ENCODE measurements around the gene CYSTM1.
A peak's percentile ranks its signal among the peaks of the same experiment; 100 is the strongest.

Gene CYSTM1

DNA sequence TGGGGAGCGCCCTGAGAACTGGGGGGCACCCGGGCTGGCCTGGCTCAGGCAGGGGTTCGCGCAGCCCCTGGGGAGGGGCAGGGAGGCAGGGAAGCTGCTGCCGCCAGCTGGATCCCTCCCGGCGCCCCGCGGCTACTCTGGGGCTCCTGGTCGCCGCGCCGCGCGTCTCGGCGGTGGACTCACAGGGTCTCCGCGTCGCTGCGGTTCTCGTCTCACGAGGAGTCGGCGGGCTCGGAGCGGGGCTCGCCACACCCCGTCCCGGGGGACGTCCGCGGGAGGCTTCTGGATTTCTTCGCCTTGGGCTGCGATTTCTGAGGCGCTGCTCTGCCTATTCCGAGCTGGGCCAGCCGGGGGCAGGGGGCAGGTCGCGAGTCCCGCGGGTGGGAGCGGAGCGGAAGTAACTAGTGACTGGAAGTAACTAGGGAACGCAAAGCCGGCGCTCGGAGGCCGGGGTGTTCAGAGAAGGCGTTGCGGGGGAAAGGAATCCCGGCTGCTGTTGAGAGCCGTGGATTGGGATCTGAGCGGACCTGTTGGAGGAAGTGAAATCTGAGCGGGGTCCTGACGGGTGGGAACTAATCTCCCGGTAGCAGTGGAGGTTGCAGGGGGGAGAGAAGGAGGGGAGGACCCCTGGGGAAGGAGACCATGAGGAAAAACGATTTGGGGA is 511 bp downstream of the CYSTM1 start (continued):
- TF ChIP-seq ZNF530 (tag by site-specific recombination; IDR thresholded peaks at IDR 0.05; ENCODE audit: low read depth) (no peak), ZNF785 (tag by site-specific recombination; IDR thresholded peaks at IDR 0.05) (no peak), HIC1 (tag by site-specific recombination; IDR thresholded peaks at IDR 0.05) (peak; percentile 68; the same call in 1 of the 2 replicates), ZNF624 (tag by site-specific recombination; IDR thresholded peaks at IDR 0.05) (no peak), ZNF354C (tag by site-specific recombination; IDR thresholded peaks at IDR 0.05; ENCODE audit: borderline replicate concordance, low read depth) (no peak), ZNF311 (tag by site-specific recombination; IDR thresholded peaks at IDR 0.05; ENCODE audit: borderline replicate concordance) (no peak), HOXD13 (CRISPR knock-in tag; IDR thresholded peaks at IDR 0.05; ENCODE audit: borderline replicate concordance) (no peak), ZNF701 (tag by site-specific recombination; IDR thresholded peaks at IDR 0.05) (no peak), ZBTB1 (tag by site-specific recombination; IDR thresholded peaks at IDR 0.05) (no peak), ZNF692 (tag by site-specific recombination; IDR thresholded peaks at IDR 0.05) (peak; percentile 50), SALL2 (tag by site-specific recombination; IDR thresholded peaks at IDR 0.05; ENCODE audit: borderline replicate concordance) (no peak), ELK4 (IDR thresholded peaks at IDR 0.05; ENCODE audit: borderline replicate concordance, low read depth, low read length) (no peak), OVOL3 (tag by site-specific recombination; IDR thresholded peaks at IDR 0.05) (no peak), SETDB1 (IDR thresholded peaks at IDR 0.05; ENCODE audit: insufficient read length, low read length) (no peak), ZNF529 (tag by site-specific recombination; IDR thresholded peaks at IDR 0.05; ENCODE audit: insufficient replicate concordance) (no peak), ZBTB21 (tag by site-specific recombination; IDR thresholded peaks at IDR 0.05) (no peak; the same call in 1 of the 2 replicates), ZNF335 (tag by site-specific recombination; conservative IDR thresholded peaks at IDR 0.05) (peak; percentile 82), ZBTB10 (tag by site-specific recombination; IDR thresholded peaks at IDR 0.05) (no peak), ZNF621 (tag by site-specific recombination; IDR thresholded peaks at IDR 0.05) (no peak)
- TF ChIP-seq, protein P1, sequence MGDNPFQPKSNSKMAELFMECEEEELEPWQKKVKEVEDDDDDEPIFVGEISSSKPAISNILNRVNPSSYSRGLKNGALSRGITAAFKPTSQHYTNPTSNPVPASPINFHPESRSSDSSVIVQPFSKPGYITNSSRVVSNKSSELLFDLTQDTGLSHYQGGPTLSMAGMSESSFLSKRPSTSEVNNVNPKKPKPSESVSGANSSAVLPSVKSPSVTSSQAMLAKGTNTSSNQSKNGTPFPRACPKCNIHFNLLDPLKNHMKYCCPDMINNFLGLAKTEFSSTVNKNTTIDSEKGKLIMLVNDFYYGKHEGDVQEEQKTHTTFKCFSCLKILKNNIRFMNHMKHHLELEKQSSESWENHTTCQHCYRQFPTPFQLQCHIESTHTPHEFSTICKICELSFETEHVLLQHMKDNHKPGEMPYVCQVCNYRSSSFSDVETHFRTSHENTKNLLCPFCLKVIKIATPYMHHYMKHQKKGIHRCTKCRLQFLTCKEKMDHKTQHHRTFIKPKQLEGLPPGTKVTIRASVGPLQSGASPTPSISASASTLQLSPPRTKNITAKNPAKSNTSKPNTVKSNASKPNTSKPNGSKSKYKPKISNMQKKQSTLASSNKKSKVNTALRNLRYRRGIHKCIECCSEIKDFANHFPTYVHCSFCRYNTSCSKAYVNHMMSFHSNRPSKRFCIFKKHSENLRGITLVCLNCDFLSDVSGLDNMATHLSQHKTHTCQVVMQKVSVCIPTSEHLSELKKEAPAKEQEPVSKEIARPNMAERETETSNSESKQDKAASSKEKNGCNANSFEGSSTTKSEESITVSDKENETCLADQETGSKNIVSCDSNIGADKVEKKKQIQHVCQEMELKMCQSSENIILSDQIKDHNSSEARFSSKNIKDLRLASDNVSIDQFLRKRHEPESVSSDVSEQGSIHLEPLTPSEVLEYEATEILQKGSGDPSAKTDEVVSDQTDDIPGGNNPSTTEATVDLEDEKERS (tag by site-specific recombination; IDR thresholded peaks at IDR 0.05): no peak
- TF ChIP-seq, protein P2, sequence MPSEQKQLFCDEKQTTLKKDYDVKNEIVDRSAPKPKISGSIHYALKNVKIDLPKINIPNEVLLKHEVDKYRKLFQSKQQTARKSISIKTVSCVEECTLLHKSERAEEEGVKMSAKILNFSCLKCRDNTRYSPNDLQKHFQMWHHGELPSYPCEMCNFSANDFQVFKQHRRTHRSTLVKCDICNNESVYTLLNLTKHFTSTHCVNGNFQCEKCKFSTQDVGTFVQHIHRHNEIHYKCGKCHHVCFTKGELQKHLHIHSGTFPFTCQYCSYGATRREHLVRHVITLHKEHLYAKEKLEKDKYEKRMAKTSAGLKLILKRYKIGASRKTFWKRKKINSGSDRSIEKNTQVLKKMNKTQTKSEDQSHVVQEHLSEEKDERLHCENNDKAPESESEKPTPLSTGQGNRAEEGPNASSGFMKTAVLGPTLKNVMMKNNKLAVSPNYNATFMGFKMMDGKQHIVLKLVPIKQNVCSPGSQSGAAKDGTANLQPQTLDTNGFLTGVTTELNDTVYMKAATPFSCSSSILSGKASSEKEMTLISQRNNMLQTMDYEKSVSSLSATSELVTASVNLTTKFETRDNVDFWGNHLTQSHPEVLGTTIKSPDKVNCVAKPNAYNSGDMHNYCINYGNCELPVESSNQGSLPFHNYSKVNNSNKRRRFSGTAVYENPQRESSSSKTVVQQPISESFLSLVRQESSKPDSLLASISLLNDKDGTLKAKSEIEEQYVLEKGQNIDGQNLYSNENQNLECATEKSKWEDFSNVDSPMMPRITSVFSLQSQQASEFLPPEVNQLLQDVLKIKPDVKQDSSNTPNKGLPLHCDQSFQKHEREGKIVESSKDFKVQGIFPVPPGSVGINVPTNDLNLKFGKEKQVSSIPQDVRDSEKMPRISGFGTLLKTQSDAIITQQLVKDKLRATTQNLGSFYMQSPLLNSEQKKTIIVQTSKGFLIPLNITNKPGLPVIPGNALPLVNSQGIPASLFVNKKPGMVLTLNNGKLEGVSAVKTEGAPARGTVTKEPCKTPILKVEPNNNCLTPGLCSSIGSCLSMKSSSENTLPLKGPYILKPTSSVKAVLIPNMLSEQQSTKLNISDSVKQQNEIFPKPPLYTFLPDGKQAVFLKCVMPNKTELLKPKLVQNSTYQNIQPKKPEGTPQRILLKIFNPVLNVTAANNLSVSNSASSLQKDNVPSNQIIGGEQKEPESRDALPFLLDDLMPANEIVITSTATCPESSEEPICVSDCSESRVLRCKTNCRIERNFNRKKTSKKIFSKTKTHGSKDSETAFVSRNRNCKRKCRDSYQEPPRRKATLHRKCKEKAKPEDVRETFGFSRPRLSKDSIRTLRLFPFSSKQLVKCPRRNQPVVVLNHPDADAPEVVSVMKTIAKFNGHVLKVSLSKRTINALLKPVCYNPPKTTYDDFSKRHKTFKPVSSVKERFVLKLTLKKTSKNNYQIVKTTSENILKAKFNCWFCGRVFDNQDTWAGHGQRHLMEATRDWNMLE (tag by site-specific recombination; conservative IDR thresholded peaks at IDR 0.05; ENCODE audit: low read depth): no peak; the same call in 1 of the 2 replicates
- TF ChIP-seq, protein P3, sequence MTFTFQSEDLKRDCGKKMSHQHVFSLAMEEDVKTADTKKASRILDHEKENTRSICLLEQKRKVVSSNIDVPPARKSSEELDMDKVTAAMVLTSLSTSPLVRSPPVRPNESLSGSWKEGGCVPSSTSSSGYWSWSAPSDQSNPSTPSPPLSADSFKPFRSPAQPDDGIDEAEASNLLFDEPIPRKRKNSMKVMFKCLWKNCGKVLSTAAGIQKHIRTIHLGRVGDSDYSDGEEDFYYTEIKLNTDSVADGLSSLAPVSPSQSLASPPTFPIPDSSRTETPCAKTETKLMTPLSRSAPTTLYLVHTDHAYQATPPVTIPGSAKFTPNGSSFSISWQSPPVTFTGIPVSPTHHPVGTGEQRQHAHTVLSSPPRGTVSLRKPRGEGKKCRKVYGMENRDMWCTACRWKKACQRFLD (tag by site-specific recombination; IDR thresholded peaks at IDR 0.05): no peak
